Stimulated activated CD4-positive, alpha-beta T cell treated with anti-CD3 and anti-CD28 coated beads, Interleukin-15, amount 100 ng/mL, for 1 hour (primary cell): ENCODE measurements around the gene CRYGB.
A peak's percentile ranks its signal among the peaks of the same experiment; 100 is the strongest.

Experiments
- DNase-seq, 2 donors: peaks; one replicate each; pipeline ENCODE4 v3.0.0-alpha.2; 2020; ENCODE audit warnings: low read depth in 1 of 2, low spot score in 1 of 2

The CRYGB gene

GRCh38 chr2:208146006-208146405 is at the start of gene CRYGB:
CRYGB (minus strand) TSS chr2:208146158; CDS start chr2:208146120, 38 bp downstream.
- DNase-seq: no peak

GRCh38 chr2:208195531-208195930 is 49.6 kb upstream of the CRYGB start:
- DNase-seq: no peak

GRCh38 chr2:208192611-208193236 is 46.8 kb upstream of the CRYGB start:
- no peak for DNase-seq

- DNase-seq: no peak
Observed at GRCh38 chr2:208189810-208190503, 44.0 kb upstream of the CRYGB start, which contains the start of gene C2orf80. C2orf80 (minus strand) TSS chr2:208190030; CDS start chr2:208186986, 3,044 bp downstream.

- no peak for DNase-seq
Observed at GRCh38 chr2:208189069-208189809, 43.3 kb upstream of the CRYGB start.

- no peak for DNase-seq
Observed at GRCh38 chr2:208186893-208187292, 40.9 kb upstream of the CRYGB start.

- DNase-seq: no peak
Observed at GRCh38 chr2:208186465-208186864, 40.5 kb upstream of the CRYGB start.

- no peak for DNase-seq
Observed at GRCh38 chr2:208183972-208184705, 38.2 kb upstream of the CRYGB start.

GRCh38 chr2:208183526-208183925 is 37.6 kb upstream of the CRYGB start:
- no peak for DNase-seq

GRCh38 chr2:208182835-208183234 is 36.9 kb upstream of the CRYGB start:
- no peak for DNase-seq

- DNase-seq: no peak
Observed at GRCh38 chr2:208179028-208179609, 33.2 kb upstream of the CRYGB start.

- no peak for DNase-seq
Observed at GRCh38 chr2:208175840-208176153, 29.8 kb upstream of the CRYGB start.

- DNase-seq: peak; percentile 11 to 14
Observed at GRCh38 chr2:208175069-208175839, 29.3 kb upstream of the CRYGB start.

GRCh38 chr2:208174144-208174543 is 28.2 kb upstream of the CRYGB start:
- no peak for DNase-seq

- DNase-seq: no peak
Observed at GRCh38 chr2:208172125-208172524, 26.2 kb upstream of the CRYGB start.

GRCh38 chr2:208164951-208165755 is 19.2 kb upstream of the CRYGB start:
- no peak for DNase-seq

- no peak for DNase-seq
Observed at GRCh38 chr2:208163489-208163888, 17.5 kb upstream of the CRYGB start, which contains the start of gene CRYGA. CRYGA (minus strand) TSS chr2:208163589; CDS start chr2:208163556, 33 bp downstream.

- no peak for DNase-seq
Observed at GRCh38 chr2:208156439-208156838, 10.5 kb upstream of the CRYGB start.

GRCh38 chr2:208153156-208153555 is 7.2 kb upstream of the CRYGB start:
- DNase-seq: no peak
